IPS-18c (cell line): ENCODE measurements around the gene RNF130.
"Not testable (repeated sequence)": the region's sequence is repeated elsewhere in the genome, so short reads cannot be mapped to it uniquely, and the experiment has no call there.

ENCODE experiments used
- H3K4me3 ChIP-seq: 2 replicates; pipeline ENCODE4 v1.7.0; 2013; ENCODE audit warnings: low read depth, mild to moderate bottlenecking, low read length, moderate library complexity; ENCODE audit not compliant: insufficient read depth
- H3K9me3 ChIP-seq: one replicate; pipeline ENCODE4 v1.6.1; 2013; ENCODE audit warnings: mild to moderate bottlenecking, low read length, moderate library complexity; ENCODE audit not compliant: control insufficient read depth, insufficient read depth

Gene RNF130

DNA sequence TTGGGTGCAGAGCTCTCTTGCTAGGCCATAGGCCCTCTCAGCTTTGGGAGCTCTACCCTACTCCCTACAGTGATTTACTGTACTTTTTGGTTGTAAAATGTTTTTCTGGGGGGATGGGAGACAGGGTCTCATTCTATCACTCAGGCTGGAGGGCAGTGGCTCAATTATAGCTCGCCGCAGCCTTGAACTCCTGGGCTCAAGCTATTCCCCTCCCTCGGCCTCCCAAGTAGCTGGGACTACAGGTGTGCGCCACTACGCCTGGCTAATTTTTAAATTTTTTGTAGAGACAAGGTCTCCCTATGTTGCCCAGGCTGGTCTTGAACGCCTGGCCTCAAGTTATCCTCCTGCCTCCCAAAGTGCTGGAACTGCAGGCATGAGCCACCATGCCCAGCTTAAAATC, 21.7 kb upstream of the RNF130 start:
- H3K9me3 ChIP-seq = peaks cover under 1% of the 10 kb centered on the region

GRCh38 chr5:180090769-180091546, 19.4 kb upstream of the RNF130 start:
- no peak overlapping the region for H3K4me3 ChIP-seq
- H3K9me3 ChIP-seq = peaks cover 2% of the 10 kb centered on the region

More for the DNA sequence above, 21.7 kb upstream of the RNF130 start:
- no peak overlapping the region for H3K4me3 ChIP-seq

- H3K9me3 ChIP-seq = peaks cover 2% of the 10 kb centered on the region
- H3K4me3 ChIP-seq = peak overlapping the region; percentile 57
These were observed 18.7 kb upstream of the RNF130 start for GRCh38 chr5:180090098-180090768.

DNA sequence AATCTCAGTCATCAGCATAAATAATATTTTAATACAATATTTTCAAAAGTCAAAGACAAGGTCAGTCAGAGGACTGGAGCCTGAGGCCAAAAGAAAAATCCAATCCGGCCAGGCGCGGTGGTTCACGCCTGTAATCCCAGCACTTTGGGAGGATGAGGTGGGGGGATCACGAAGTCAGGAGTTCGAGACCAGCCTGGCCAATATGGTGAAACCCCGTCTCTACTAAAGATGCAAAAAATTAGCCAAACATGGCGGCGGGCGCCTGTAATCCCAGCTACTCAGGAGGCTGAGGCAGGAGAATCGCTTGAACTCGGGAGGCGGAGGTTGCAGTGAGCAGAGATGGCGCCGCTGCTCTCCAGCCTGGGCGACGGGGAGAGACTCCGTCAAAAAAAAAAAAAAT, 18.1 kb upstream of the RNF130 start:
- H3K9me3 ChIP-seq = not testable (repeated sequence)
- peak overlapping the region; percentile 57; the same call in 1 of the 2 replicates for H3K4me3 ChIP-seq

DNA sequence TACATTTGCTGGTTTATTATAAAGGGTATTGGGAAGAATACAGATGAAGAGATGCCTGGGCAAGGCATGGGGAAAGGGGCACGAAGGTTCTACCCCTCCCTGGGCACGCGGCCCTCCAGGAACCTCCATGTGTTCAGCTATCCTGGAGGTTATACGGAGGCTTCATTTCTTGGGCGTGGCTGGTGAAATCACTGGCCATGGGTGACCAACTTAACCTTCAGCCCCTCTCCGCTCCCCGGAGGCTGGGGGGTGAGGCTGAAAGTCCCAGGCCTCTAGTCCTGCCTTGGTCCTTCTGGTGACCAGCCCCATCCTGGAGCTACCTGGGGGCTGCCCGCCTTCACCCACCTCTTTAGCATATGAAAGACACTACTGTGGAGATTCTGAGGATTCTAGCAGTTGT, 17.0 kb upstream of the RNF130 start:
- Histone ChIP-seq H3K4me3 (no peak overlapping the region), H3K9me3 (peaks cover 2% of the 10 kb centered on the region)

- peaks cover 2% of the 10 kb centered on the region for H3K9me3 ChIP-seq
- H3K4me3 ChIP-seq = no peak overlapping the region
These were observed 15.3 kb upstream of the RNF130 start for GRCh38 chr5:180086816-180087399.

- peaks cover 4% of the 10 kb centered on the region for H3K9me3 ChIP-seq
- H3K4me3 ChIP-seq = no peak overlapping the region
These were observed 14.3 kb upstream of the RNF130 start for GRCh38 chr5:180085837-180086236.

- no peak overlapping the region for H3K4me3 ChIP-seq
- peaks cover 8% of the 10 kb centered on the region for H3K9me3 ChIP-seq
These were observed 13.3 kb upstream of the RNF130 start for GRCh38 chr5:180084638-180085561.

GRCh38 chr5:180083529-180084060, 12.0 kb upstream of the RNF130 start:
- H3K9me3 ChIP-seq = peaks cover 8% of the 10 kb centered on the region

DNA sequence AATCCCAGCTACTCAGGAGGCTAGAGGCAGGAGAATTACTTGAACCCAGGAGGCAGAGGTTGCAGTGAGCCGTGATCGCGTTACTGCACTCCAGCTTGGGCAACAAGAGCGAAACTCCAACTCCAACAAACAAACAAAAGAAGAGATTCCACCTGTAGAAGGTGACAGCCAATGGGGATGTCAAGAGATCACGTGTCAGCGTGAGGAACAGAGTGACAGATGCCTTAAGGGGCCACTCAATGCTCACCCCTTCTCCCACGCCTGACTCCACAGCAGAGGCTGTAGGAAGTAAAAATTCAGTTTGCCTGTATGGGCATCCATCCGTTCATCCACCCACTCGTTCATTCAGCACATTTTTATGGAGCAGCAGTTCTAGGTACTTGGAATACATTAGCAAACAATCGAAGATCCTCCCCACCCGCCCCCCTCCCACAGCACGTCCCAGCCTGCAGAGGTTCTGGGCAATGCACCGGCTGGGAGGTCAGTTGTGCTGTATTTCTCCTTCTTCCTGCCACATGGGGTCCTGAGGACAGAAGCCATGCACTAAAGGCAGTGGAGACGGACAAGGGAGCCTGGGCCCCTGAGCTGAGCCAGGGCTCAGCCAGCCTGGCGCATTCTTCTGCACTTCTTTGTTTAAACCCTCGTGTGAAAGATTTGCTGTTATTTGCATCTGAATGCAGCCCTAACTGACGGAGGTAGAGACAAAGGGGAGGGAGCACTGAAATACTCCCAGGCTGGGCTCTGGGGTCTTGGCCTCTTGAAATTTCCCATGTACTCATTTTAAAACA, 11.3 kb upstream of the RNF130 start:
- Histone ChIP-seq H3K9me3 (peaks cover 6% of the 10 kb centered on the region), H3K4me3 (no peak overlapping the region)

More at GRCh38 chr5:180083529-180084060, 12.0 kb upstream of the RNF130 start:
- H3K4me3 ChIP-seq = no peak overlapping the region

- no peak overlapping the region for H3K4me3 ChIP-seq
- peaks cover 6% of the 10 kb centered on the region for H3K9me3 ChIP-seq
These were observed 9.9 kb upstream of the RNF130 start for GRCh38 chr5:180081481-180081880.

- Histone ChIP-seq H3K4me3 (no peak overlapping the region), H3K9me3 (peaks cover 6% of the 10 kb centered on the region)
These were observed 9.1 kb upstream of the RNF130 start for GRCh38 chr5:180080486-180081280.

- Histone ChIP-seq H3K4me3 (no peak overlapping the region), H3K9me3 (peaks cover 6% of the 10 kb centered on the region)
These were observed 8.3 kb upstream of the RNF130 start for GRCh38 chr5:180079702-180080466.

- peaks cover 6% of the 10 kb centered on the region for H3K9me3 ChIP-seq
These were observed 6.8 kb upstream of the RNF130 start for GRCh38 chr5:180078348-180078747.

More at GRCh38 chr5:180078348-180078747, 6.8 kb upstream of the RNF130 start:
- no peak overlapping the region for H3K4me3 ChIP-seq
